Ovary (tissue), 9 donors: ENCODE results near the gene FGF8. TPM values are rescaled to one million over a fixed set of nuclear protein-coding genes. Genes with fewer than 3 reads are reported as not detected.

Source experiments
- DNase-seq, 5 donors: peaks; one replicate each; pipeline ENCODE4 v3.0.0-alpha.2; 2019 to 2020
- H3K27ac ChIP-seq, 2 donors: fragments of 200-600 bp; one replicate each; pipeline versions ENCODE4 v1.5.1 to v1.8.0; 2019 to 2022
- H3K27me3 ChIP-seq: fragments of 200-600 bp; one replicate; pipeline ENCODE4 v1.8.0; 2022
- H3K36me3 ChIP-seq: fragments of 200-600 bp; sonication (generic); one replicate; pipeline ENCODE4 v1.5.1; 2019
- H3K4me1 ChIP-seq: one replicate; pipeline ENCODE4 v1.8.1; 2013; ENCODE audit warnings: mild to moderate bottlenecking, moderate library complexity; ENCODE audit not compliant: insufficient read depth
- H3K4me3 ChIP-seq: fragments of 200-600 bp; sonication (generic); one replicate; pipeline ENCODE4 v1.5.1; 2017
- H3K9me3 ChIP-seq, 2 donors: fragments of 200-600 bp in 1 of 2; sonication (generic) in 1 of 2; one replicate each; pipeline versions ENCODE4 v1.5.1 to v1.8.1; 2013 to 2019; ENCODE audit warnings: mild to moderate bottlenecking in 1 of 2, moderate library complexity in 1 of 2
- CTCF ChIP-seq, 3 donors: fragments of 450-650 bp in 2 of 3; fragments of 200-600 bp in 1 of 3; IDR thresholded peaks; one replicate each; pipeline versions ENCODE4 v1.5.1 to v1.8.0; 2016 to 2022; ENCODE audit warnings: antibody characterized with exemption in 3 of 3, mild to moderate bottlenecking in 1 of 3
- EP300 ChIP-seq: sonication (generic); formaldehyde crosslinking; IDR thresholded peaks from one replicate; pipeline ENCODE4 v1.6.1; 2017; ENCODE audit warnings: antibody characterized with exemption
- POLR2A ChIP-seq: fragments of 450-650 bp; IDR thresholded peaks from one replicate; pipeline ENCODE4 v1.6.1; 2017; ENCODE audit warnings: antibody characterized with exemption, mild to moderate bottlenecking, moderate library complexity
- WGBS, 3 donors: extraction: QIAGEN DNeasy Blood & Tissue Kit in 1 of 3; methylation state at CpG; one replicate each; pipeline versions ENCODE4 v1.1.5 to v1.1.7; 2013 to 2017; 5-methylcytosine and 5-hydroxymethylcytosine counted together
- intact Hi-C, 4 donors: fragments of 100-400 bp; cut with DNase I; formaldehyde crosslinking; loops; one replicate each; pipeline versions ENCODE4 v1.11.0 to v1.15.1; 2022 to 2023
- polyA plus RNA-seq, 2 donors: library from polyadenylated mRNA; stranded (reverse); fragments of 200-250 nt in 1 of 2; fragments of 350-450 nt in 1 of 2; fragmentation: Illumina TruSeq in 1 of 2; extraction: RNeasy Lipid Tissue Mini Kit (QIAGEN cat#74804) in 1 of 2; gene quantifications; one replicate each; pipeline ENCODE4 v1.2.3, GENCODE V29; 2013 to 2014
- total RNA-seq, 7 donors: library from RNA; depleted of rRNA in 2 of 7; stranded (reverse); fragments of >200 nt in 2 of 7; fragmentation: NEBNext Ultra II Directional in 3 of 7; extraction: Animal tissue kit (Norgen Biotek cat#: 25700) in 3 of 7; gene quantifications; one replicate each; pipeline versions ENCODE4 v1.1.0 to v1.2.4, GENCODE V29; 2016 to 2023
- donor health status: DM: no; HTN: no; CAD: no; lungs with moderate emphysema.
- donor health status: DM: no; HTN: no; CAD: no.
- donor health status: Bipolar disorder and iron deficiency.
- donor health status: DM: yes; HTN: yes; CAD: no.
- donor health status: DM: no; HTN: no; CAD: no.
- donor health status: DM: yes; HTN: yes; CAD: no.

The FGF8 gene
- total and polyA plus RNA-seq, 9 donors: not detected

DNA sequence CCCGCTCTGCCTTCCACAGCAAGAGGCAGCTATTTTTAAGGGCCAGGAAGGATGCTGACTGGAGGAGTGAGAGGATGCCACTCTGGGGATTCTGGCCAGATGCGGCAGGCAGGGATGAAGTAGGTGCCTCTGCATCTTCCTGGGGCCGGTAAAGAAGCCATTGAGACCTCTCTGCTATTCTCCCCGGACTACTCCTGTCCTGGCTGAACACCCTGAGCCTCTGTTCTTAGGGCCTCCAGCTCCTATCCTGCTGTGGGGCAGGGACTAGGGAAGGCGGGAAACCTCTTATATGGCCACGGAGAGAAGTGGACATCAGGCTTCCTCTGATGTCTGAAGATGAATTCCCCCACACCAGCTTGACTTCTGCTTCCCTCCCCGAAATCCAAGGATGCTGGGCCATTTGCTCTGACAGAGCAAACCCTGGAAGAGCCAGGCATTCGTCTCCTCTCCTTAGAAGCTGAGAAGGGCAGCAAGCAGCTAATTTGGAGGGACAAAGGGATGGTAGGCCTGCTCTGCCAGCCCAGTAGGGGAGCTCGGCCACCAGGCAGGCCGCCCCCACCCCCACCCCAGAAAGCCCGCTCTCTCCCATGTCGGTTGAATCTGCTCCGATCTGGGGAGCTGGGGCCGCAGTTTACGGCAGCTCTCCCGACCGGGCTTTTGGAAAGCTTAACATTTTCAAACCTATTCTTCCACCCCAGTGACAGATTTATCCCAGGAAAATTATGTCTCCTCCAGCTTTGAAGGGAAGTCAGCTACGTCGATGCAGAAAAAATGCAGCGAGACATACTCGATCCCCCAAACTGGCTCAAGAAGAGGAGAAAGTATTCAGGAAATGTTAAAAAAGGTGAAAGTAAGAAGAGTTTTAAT is 2.8 kb downstream of the FGF8 start:
- H3K27me3 ChIP-seq: no peaks in the 10 kb centered on the region
- intact Hi-C loops: loop anchor here in 3 of 4 donors (10.0 kb wide), 4 partner anchors 168 to 558 kb away; no protein-coding TSS in a partner anchor
- H3K4me1 ChIP-seq: no peaks in the 10 kb centered on the region
- no peaks in the 10 kb centered on the region for H3K36me3 ChIP-seq
- H3K27ac ChIP-seq: no peak overlapping the region
- H3K4me3 ChIP-seq: no peak overlapping the region
- peak in 1 of 5 donors; percentile 8 for DNase-seq
- TF ChIP-seq CTCF (IDR thresholded peaks at IDR 0.05) (no peak), POLR2A (no peak), EP300 (no peak)
- WGBS, 3 donors: 23 to 27% (median 26%) methylated on average over 21 of the region's 21 CpGs
- no peaks in the 10 kb centered on the region for H3K9me3 ChIP-seq

DNA sequence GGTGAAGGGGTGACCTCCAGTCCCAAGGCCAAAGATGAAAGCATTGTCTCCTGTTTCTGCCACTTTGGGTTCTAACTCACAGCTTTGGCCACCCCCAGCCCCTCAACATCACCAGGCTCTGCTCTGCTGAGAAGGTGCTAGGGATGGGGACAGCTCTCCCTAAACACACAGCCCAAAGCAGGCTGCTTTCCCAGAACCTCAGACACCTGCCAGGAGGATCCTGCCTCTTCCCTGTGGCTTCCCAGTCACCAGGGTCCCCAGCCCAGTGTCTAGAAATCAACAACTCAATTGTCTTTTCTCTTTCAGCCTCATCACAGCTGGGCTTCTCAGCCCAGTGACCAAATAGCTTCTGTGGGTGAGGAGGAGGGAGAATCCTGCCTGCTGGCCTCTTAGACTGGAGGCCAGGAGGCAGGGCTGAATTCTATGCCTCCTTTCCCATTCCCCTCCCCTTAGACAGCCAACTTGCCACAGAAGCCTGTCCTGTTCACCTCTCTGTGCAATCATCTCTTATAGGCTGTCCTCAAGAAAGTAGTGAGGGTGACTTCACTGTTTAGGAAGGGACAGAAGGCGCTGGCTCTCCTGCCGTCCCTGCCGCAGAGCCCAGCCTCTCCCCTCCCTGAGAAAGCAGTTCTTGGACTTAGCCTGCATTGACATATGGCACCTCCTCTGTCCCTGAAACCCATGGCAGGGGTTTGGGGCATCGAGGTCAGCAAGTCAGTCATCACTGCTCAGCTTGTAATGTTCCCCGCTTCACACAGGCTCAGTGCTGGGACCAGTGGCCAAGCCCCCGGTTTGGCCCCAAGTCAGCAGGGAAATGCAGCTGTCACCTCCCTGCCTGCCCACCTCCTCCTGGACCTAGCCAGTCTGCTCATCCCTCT is 3.7 kb downstream of the FGF8 start:
- peak in 1 of 5 donors; percentile 12 for DNase-seq
- no peak for TF ChIP-seq CTCF (IDR thresholded peaks at IDR 0.05)
- TF ChIP-seq EP300: no peak
- TF ChIP-seq POLR2A: no peak
- 65 to 74% (median 73%) methylated on average over 6 of the region's 6 CpGs for WGBS, 3 donors
- intact Hi-C loops: loop anchor here in 3 of 4 donors (10.0 kb wide), 4 partner anchors 167 to 557 kb away; no protein-coding TSS in a partner anchor
- Histone ChIP-seq H3K4me3 (no peak overlapping the region), H3K27ac (no peak overlapping the region), H3K4me1 (no peaks in the 10 kb centered on the region), H3K36me3 (no peaks in the 10 kb centered on the region), H3K9me3 (no peaks in the 10 kb centered on the region), H3K27me3 (no peaks in the 10 kb centered on the region)

GRCh38 chr10:101771380-101771779 is 4.5 kb downstream of the FGF8 start:
- WGBS, 3 donors: 86 to 89% (median 89%) methylated on average over 10 of the region's 10 CpGs
- peak in 1 of 5 donors; percentile 25 for DNase-seq
- H3K27ac ChIP-seq: no peak overlapping the region
- no peaks in the 10 kb centered on the region for H3K4me1 ChIP-seq
- intact Hi-C loops: loop anchor here in 3 of 4 donors (10.0 kb wide), 4 partner anchors 167 to 557 kb away; no protein-coding TSS in a partner anchor
- no peaks in the 10 kb centered on the region for H3K36me3 ChIP-seq
- H3K4me3 ChIP-seq: no peak overlapping the region
- no peaks in the 10 kb centered on the region for H3K27me3 ChIP-seq
- no peak for TF ChIP-seq CTCF (IDR thresholded peaks at IDR 0.05)
- no peak for TF ChIP-seq POLR2A
- no peak for TF ChIP-seq EP300
- H3K9me3 ChIP-seq: no peaks in the 10 kb centered on the region
